ENCODE measurements around the gene RIC8A.

DNA sequence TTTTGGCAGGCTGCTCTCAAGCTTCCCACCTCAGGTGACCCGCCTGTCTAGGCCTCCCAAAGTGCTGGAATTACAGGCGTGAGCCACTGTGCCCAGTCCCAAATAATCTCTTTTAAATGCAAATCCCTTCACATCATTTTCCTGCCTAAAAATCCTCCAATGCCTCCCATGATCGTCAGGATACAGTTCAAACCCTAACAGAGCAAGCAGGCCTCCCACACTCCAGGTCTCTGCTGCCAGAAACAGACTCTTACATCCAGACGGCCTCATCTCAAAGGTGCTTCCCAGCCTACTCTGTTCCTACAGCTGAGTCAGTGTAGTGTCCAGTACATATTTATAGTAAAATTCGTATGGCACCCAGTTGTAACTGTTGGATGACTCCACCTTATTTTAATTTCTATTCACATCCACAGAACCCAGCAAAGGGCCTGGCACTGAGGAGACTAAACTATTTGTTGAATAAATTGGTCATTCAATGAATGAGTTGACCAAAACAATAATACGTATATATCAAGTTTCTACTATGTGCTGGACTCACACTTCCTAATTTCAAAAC is 20.4 kb downstream of the RIC8A start:
- TF ChIP-seq, protein P1, sequence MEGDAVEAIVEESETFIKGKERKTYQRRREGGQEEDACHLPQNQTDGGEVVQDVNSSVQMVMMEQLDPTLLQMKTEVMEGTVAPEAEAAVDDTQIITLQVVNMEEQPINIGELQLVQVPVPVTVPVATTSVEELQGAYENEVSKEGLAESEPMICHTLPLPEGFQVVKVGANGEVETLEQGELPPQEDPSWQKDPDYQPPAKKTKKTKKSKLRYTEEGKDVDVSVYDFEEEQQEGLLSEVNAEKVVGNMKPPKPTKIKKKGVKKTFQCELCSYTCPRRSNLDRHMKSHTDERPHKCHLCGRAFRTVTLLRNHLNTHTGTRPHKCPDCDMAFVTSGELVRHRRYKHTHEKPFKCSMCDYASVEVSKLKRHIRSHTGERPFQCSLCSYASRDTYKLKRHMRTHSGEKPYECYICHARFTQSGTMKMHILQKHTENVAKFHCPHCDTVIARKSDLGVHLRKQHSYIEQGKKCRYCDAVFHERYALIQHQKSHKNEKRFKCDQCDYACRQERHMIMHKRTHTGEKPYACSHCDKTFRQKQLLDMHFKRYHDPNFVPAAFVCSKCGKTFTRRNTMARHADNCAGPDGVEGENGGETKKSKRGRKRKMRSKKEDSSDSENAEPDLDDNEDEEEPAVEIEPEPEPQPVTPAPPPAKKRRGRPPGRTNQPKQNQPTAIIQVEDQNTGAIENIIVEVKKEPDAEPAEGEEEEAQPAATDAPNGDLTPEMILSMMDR (IDR thresholded peaks at IDR 0.05), result no peak
- TF ChIP-seq POLR2A (IDR thresholded peaks at IDR 0.05), result no peak
